Gastrocnemius medialis (tissue), 4 donors: ENCODE results near the gene APLP2.

Source experiments
- CTCF ChIP-seq, 5 experiments: fragments of 450-650 bp in 3 of 5; fragments of 200-600 bp in 2 of 5; sonication (generic) in 2 of 5; IDR thresholded peaks in 4 of 5; conservative IDR thresholded peaks in 1 of 5; 1 replicate in 4 of 5; 2 replicates in 1 of 5; pipeline ENCODE4 v1.5.1; 2016 to 2019; ENCODE audit warnings: antibody characterized with exemption in 5 of 5, mild to moderate bottlenecking in 3 of 5, moderate library complexity in 3 of 5
- POLR2A ChIP-seq, 2 donors: fragments of 450-650 bp; IDR thresholded peaks; one replicate each; pipeline ENCODE4 v1.6.1; 2017; ENCODE audit warnings: antibody characterized with exemption in 2 of 2, mild to moderate bottlenecking in 2 of 2, moderate library complexity in 2 of 2

- TF ChIP-seq CTCF (IDR thresholded peaks at IDR 0.05 in 4 of 5, conservative IDR thresholded peaks at IDR 0.05 in 1 of 5) = no peak
- TF ChIP-seq POLR2A (IDR thresholded peaks at IDR 0.05) = no peak
Observed at GRCh38 chr11:130101661-130102060, 32.0 kb downstream of the APLP2 start.
